GM12878 (cell line): ENCODE measurements around the gene TRIB2. TPM values are rescaled to one million over a fixed set of nuclear protein-coding genes. Genes with fewer than 3 reads are reported as not detected.

Experiments
- ATAC-seq: fragments of 200-7000 bp; cut with Tn5 transposase; 3 replicates; pipeline ENCODE4 v1.9.1; 2020; ENCODE audit warnings: mild to moderate bottlenecking, moderate library complexity
- BruUV-seq: library from RNA; stranded (reverse); fragments of 400-500 nt; replicated peaks from 2 replicates; lab custom pipeline; 2021; lab: Mats Ljungman, UMichigan
- CTCF ChIA-PET: fragments of 300-600 bp; sonication (Branson Sonifier 250); formaldehyde crosslinking; extraction: SDS; loops from one replicate; lab custom pipeline; 2021; ENCODE audit warnings: inconsistent platforms; lab: Yijun Ruan, JAX
- POLR2A ChIA-PET: fragments of 350-600 bp; formaldehyde crosslinking; extraction: SDS; loops from one replicate; lab custom pipeline; 2021; ENCODE audit warnings: inconsistent platforms; lab: Charles Lee
- RAD21 ChIA-PET: fragments of 300-600 bp; sonication (Branson Sonifier 250); formaldehyde crosslinking; loops from one replicate; lab custom pipeline; 2023; ENCODE audit warnings: antibody characterized with exemption; ENCODE audit not compliant: unreplicated experiment; lab: Charles Lee
- SMC1A ChIA-PET: fragments of 300-600 bp; sonication (Branson Sonifier 250); formaldehyde crosslinking; loops from one replicate; lab custom pipeline; 2023; ENCODE audit not compliant: unreplicated experiment, uncharacterized antibody; lab: Charles Lee
- DNase-seq: peaks from one replicate; pipeline ENCODE4 v3.0.0-alpha.2; 2011; ENCODE audit warnings: low read depth, low spot score
- FAIRE-seq: peaks from 3 replicates; lab custom pipeline; 2011; peaks lifted over from hg19 to GRCh38; lab: Jason Lieb, UNC
- H2AFZ ChIP-seq: 2 replicates; pipeline ENCODE4 v1.6.0; 2011; ENCODE audit warnings: low read depth, low read length, control low read depth; ENCODE audit not compliant: control insufficient read depth
- H3K27ac ChIP-seq: 2 replicates; pipeline ENCODE4 v1.5.1; 2011; ENCODE audit warnings: control low read depth; ENCODE audit not compliant: control insufficient read depth, insufficient read depth
- H3K27me3 ChIP-seq, 2 experiments: replicated peaks in 1 of 2; 2 replicates each; pipeline versions ENCODE4 v1.6.0 to v1.6.1; 2011; ENCODE audit warnings: low read length in 1 of 2; ENCODE audit not compliant: control insufficient read depth in 2 of 2, insufficient read depth in 2 of 2
- H3K36me3 ChIP-seq, 2 experiments: 2 replicates each; pipeline ENCODE4 v1.5.1; 2011; ENCODE audit warnings: low read length in 1 of 2; ENCODE audit not compliant: control insufficient read depth in 2 of 2, insufficient read depth in 2 of 2
- H3K4me1 ChIP-seq: 2 replicates; pipeline ENCODE4 v1.6.1; 2011; ENCODE audit warnings: mild to moderate bottlenecking, low read length, moderate library complexity, mixed read lengths; ENCODE audit not compliant: control insufficient read depth, insufficient read depth
- H3K4me2 ChIP-seq: 2 replicates; pipeline ENCODE4 v1.6.0; 2011; ENCODE audit warnings: control low read depth; ENCODE audit not compliant: control insufficient read depth, insufficient read depth
- H3K4me3 ChIP-seq: fragments of 200-600 bp; sonication (generic); 2 replicates; pipeline ENCODE4 v1.5.1; 2016
- H3K79me2 ChIP-seq: 2 replicates; pipeline ENCODE4 v1.6.0; 2011; ENCODE audit warnings: low read length; ENCODE audit not compliant: control insufficient read depth, insufficient read depth
- H3K9ac ChIP-seq: 2 replicates; pipeline ENCODE4 v1.8.0; 2011; ENCODE audit warnings: low read length, control low read depth, mixed read lengths; ENCODE audit not compliant: control insufficient read depth, insufficient read depth
- H3K9me3 ChIP-seq: replicated peaks from 3 replicates; pipeline ENCODE4 v1.5.1; 2011; ENCODE audit warnings: mild to moderate bottlenecking, low read length; ENCODE audit not compliant: control insufficient read depth, insufficient read depth
- H4K20me1 ChIP-seq: 2 replicates; pipeline ENCODE4 v1.6.0; 2011; ENCODE audit not compliant: control insufficient read depth, insufficient read depth
- ATF7 ChIP-seq: fragments of 450-650 bp; IDR thresholded peaks from 2 replicates; pipeline ENCODE4 v1.6.1; 2016; ENCODE audit warnings: low read depth, mild to moderate bottlenecking
- BACH1 ChIP-seq: fragments of 450-650 bp; IDR thresholded peaks from 2 replicates; pipeline ENCODE4 v1.6.1; 2017; ENCODE audit warnings: mild to moderate bottlenecking, borderline replicate concordance
- CBX3 ChIP-seq: fragments of 200-600 bp; sonication (generic); IDR thresholded peaks from 2 replicates; pipeline ENCODE4 v1.6.1; 2016; ENCODE audit warnings: low read depth, borderline replicate concordance
- FOXM1 ChIP-seq: IDR thresholded peaks from 2 replicates; pipeline ENCODE4 v1.6.1; 2012; ENCODE audit warnings: low read depth, mild to moderate bottlenecking, inconsistent platforms, low read length, moderate library complexity
- HCFC1 ChIP-seq: fragments of 150-350 bp; IDR thresholded peaks from 2 replicates; pipeline ENCODE4 v1.6.1; 2014; ENCODE audit warnings: low read length
- HDAC6 ChIP-seq: fragments of 200-600 bp; sonication (generic); IDR thresholded peaks from one replicate; pipeline ENCODE4 v1.8.0; 2017; ENCODE audit warnings: antibody characterized with exemption; ENCODE audit not compliant: unreplicated experiment
- KAT2A ChIP-seq: conservative IDR thresholded peaks from 2 replicates; pipeline ENCODE4 v1.6.1; 2011; ENCODE audit warnings: low read depth, low read length; ENCODE audit not compliant: control insufficient read depth
- MEF2B ChIP-seq: fragments of 450-650 bp; IDR thresholded peaks from 2 replicates; pipeline ENCODE4 v1.6.1; 2018; ENCODE audit warnings: mild to moderate bottlenecking, moderate library complexity; ENCODE audit not compliant: partially characterized antibody, poor library complexity, severe bottlenecking
- MYC ChIP-seq: IDR thresholded peaks from 2 replicates; pipeline ENCODE4 v1.6.1; 2011; ENCODE audit warnings: mild to moderate bottlenecking, low read length, moderate library complexity, inconsistent platforms; ENCODE audit not compliant: insufficient read depth, insufficient replicate concordance, insufficient read length, severe bottlenecking
- NR2C1 ChIP-seq: fragments of 450-650 bp; IDR thresholded peaks from 2 replicates; pipeline ENCODE4 v1.6.1; 2017; ENCODE audit warnings: antibody characterized with exemption, mild to moderate bottlenecking, moderate library complexity
- POLR2AphosphoS2 ChIP-seq: IDR thresholded peaks from 2 replicates; pipeline ENCODE4 v1.6.1; 2011; ENCODE audit warnings: low read depth, mild to moderate bottlenecking, low read length, improper control_type of control experiment, moderate library complexity
- TCF3 ChIP-seq: IDR thresholded peaks from 2 replicates; pipeline ENCODE4 v1.6.1; 2012; ENCODE audit warnings: low read depth, mild to moderate bottlenecking, low read length, borderline replicate concordance; ENCODE audit not compliant: insufficient read depth
- ZNF687 ChIP-seq: fragments of 450-650 bp; IDR thresholded peaks from 2 replicates; pipeline ENCODE4 v1.6.1; 2017; ENCODE audit warnings: mild to moderate bottlenecking, moderate library complexity
- WGBS: methylation state at CpG from one replicate; pipeline ENCODE4 v1.1.6; 2016; ENCODE audit warnings: low lambda C conversion rate; ENCODE audit not compliant: insufficient replicate concordance, insufficient coverage; ENCODE audit errors: missing lambda C conversion rate; 5-methylcytosine and 5-hydroxymethylcytosine counted together
- in situ Hi-C: fragments of 300-500 bp; cut with MboI; formaldehyde crosslinking; loops from 9 replicates; pipeline ENCODE4 v1.14.3; 2018; ENCODE audit warnings: mixed read lengths
- intact Hi-C: fragments of 100-400 bp; cut with micrococcal nuclease; formaldehyde crosslinking; loops from one replicate; pipeline ENCODE4 v1.14.2; 2022; ENCODE audit not compliant: unreplicated experiment
- polyA plus RNA-seq, 11 experiments: library from polyadenylated mRNA; depleted of rRNA in 4 of 11; unstranded in 6 of 11; stranded (reverse) in 5 of 11; fragments of >200 nt; fragmentation: Nextera tagmentation in 4 of 11; fragmentation: Illumina TruSeq in 1 of 11; extraction: Ambion mirVana in 4 of 11; extraction: Trizol in 1 of 11; gene quantifications; 1 replicate in 1 of 11; 2 replicates in 10 of 11; pipeline versions ENCODE4 v1.2.1 to v1.2.3, GENCODE V29; 2011 to 2016; ENCODE audit warnings: inconsistent platforms in 2 of 11, missing spikeins in 2 of 11, low read depth in 1 of 11
- total RNA-seq, 4 experiments: library from RNA; depleted of rRNA in 3 of 4; stranded (reverse); fragments of >200 nt in 3 of 4; fragmentation: Illumina TruSeq in 1 of 4; extraction: Trizol in 1 of 4; gene quantifications; 2 replicates each; pipeline versions ENCODE4 v1.2.1 to v1.2.3, GENCODE V29; 2013 to 2021
- TF ChIP-seq, protein P1 (sequence below): fragments of 450-650 bp; IDR thresholded peaks from 2 replicates; pipeline ENCODE4 v1.6.1; 2017; ENCODE audit warnings: low read depth, mild to moderate bottlenecking, moderate library complexity
- TF ChIP-seq, protein P2 (sequence below): fragments of 450-650 bp; IDR thresholded peaks from 2 replicates; pipeline ENCODE4 v1.6.1; 2016; ENCODE audit warnings: mild to moderate bottlenecking

Gene TRIB2
- total and polyA plus RNA-seq, 10 of the 15 experiments (the other 5 are each of a cell fraction or from before 2014, with no cell fraction given), result 1.6 to 9.2 (median 5.2) TPM

GRCh38 chr2:12728221-12728777 lies 11.6 kb downstream of the TRIB2 start (continued):
- TF ChIP-seq, protein P1, sequence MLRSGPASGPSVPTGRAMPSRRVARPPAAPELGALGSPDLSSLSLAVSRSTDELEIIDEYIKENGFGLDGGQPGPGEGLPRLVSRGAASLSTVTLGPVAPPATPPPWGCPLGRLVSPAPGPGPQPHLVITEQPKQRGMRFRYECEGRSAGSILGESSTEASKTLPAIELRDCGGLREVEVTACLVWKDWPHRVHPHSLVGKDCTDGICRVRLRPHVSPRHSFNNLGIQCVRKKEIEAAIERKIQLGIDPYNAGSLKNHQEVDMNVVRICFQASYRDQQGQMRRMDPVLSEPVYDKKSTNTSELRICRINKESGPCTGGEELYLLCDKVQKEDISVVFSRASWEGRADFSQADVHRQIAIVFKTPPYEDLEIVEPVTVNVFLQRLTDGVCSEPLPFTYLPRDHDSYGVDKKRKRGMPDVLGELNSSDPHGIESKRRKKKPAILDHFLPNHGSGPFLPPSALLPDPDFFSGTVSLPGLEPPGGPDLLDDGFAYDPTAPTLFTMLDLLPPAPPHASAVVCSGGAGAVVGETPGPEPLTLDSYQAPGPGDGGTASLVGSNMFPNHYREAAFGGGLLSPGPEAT, result no peak
- TF ChIP-seq, protein P2, sequence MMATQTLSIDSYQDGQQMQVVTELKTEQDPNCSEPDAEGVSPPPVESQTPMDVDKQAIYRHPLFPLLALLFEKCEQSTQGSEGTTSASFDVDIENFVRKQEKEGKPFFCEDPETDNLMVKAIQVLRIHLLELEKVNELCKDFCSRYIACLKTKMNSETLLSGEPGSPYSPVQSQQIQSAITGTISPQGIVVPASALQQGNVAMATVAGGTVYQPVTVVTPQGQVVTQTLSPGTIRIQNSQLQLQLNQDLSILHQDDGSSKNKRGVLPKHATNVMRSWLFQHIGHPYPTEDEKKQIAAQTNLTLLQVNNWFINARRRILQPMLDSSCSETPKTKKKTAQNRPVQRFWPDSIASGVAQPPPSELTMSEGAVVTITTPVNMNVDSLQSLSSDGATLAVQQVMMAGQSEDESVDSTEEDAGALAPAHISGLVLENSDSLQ, result peak; percentile 84
- no peak for TF ChIP-seq NR2C1
- TF ChIP-seq HDAC6, result no peak
- TF ChIP-seq MEF2B, result peak; percentile 31
- no peak for TF ChIP-seq POLR2AphosphoS2

- H3K4me2 ChIP-seq, result no peak overlapping the region
- BruUV-seq, result no TSS peak
- no peak for FAIRE-seq
- intact Hi-C loops, result no loop called here
- H3K36me3 ChIP-seq, result peaks cover 0 to 1% of the 10 kb centered on the region in 2 experiments; a peak in 1 of 4 replicates
- RAD21 ChIA-PET, result no interaction called here
- SMC1A ChIA-PET, result interaction anchor here (1.2 kb wide), 1 partner anchor 10 kb away, joined by 3 read pairs; no protein-coding TSS in a partner anchor
- TF ChIP-seq ZNF687 (no peak), CBX3 (no peak), MYC (no peak), ATF7 (no peak), KAT2A (no peak), HCFC1 (no peak), BACH1 (no peak), TCF3 (no peak), FOXM1 (no peak)
- 80% methylated on average over 5 of the region's 5 CpGs for WGBS
- POLR2A ChIA-PET, result no interaction called here
- no peak overlapping the region for H2AFZ ChIP-seq
- peaks cover 14% of the 10 kb centered on the region for H3K4me1 ChIP-seq
- no peak for ATAC-seq
- no peaks in the 10 kb centered on the region for H3K9me3 ChIP-seq
- no peak for DNase-seq
- H3K79me2 ChIP-seq, result no peaks in the 10 kb centered on the region
- no peaks in the 10 kb centered on the region for H3K27me3 ChIP-seq
- H3K9ac ChIP-seq, result no peak overlapping the region
- no peak overlapping the region for H3K4me3 ChIP-seq
- CTCF ChIA-PET, result interaction anchor here (1.1 to 2.9 kb wide), 2 partner anchors 14 to 201 kb away, joined by 3 to 27 read pairs; partner anchors contain the start of gene TRIB2
- no peaks in the 10 kb centered on the region for H4K20me1 ChIP-seq
- in situ Hi-C loops, result no loop called here
- H3K27ac ChIP-seq, result no peak overlapping the region
Measured at GRCh38 chr2:12730265-12730664, 13.5 kb downstream of the TRIB2 start.
